IPS-18a (cell line): ENCODE data around the gene IRF4.

ENCODE experiments used
- H3K27ac ChIP-seq: one replicate; pipeline ENCODE4 v1.5.1; 2013; ENCODE audit warnings: low read length
- H3K27me3 ChIP-seq: one replicate; pipeline ENCODE4 v1.6.1; 2013; ENCODE audit warnings: mild to moderate bottlenecking, low read length; ENCODE audit not compliant: control insufficient read depth, insufficient read depth
- H3K36me3 ChIP-seq: one replicate; pipeline ENCODE4 v1.6.1; 2013; ENCODE audit warnings: low read depth, low read length; ENCODE audit not compliant: control insufficient read depth
- H3K4me1 ChIP-seq: one replicate; pipeline ENCODE4 v1.6.1; 2013; ENCODE audit warnings: low read depth, low read length; ENCODE audit not compliant: control insufficient read depth
- H3K4me3 ChIP-seq: one replicate; pipeline ENCODE4 v1.5.1; 2013; ENCODE audit warnings: low read length
- H3K9ac ChIP-seq: one replicate; pipeline ENCODE4 v1.6.1; 2013; ENCODE audit warnings: mild to moderate bottlenecking, low read length, moderate library complexity
- H3K9me3 ChIP-seq: one replicate; pipeline ENCODE4 v1.6.1; 2013; ENCODE audit warnings: low read depth, low read length; ENCODE audit not compliant: control insufficient read depth

The IRF4 gene

DNA sequence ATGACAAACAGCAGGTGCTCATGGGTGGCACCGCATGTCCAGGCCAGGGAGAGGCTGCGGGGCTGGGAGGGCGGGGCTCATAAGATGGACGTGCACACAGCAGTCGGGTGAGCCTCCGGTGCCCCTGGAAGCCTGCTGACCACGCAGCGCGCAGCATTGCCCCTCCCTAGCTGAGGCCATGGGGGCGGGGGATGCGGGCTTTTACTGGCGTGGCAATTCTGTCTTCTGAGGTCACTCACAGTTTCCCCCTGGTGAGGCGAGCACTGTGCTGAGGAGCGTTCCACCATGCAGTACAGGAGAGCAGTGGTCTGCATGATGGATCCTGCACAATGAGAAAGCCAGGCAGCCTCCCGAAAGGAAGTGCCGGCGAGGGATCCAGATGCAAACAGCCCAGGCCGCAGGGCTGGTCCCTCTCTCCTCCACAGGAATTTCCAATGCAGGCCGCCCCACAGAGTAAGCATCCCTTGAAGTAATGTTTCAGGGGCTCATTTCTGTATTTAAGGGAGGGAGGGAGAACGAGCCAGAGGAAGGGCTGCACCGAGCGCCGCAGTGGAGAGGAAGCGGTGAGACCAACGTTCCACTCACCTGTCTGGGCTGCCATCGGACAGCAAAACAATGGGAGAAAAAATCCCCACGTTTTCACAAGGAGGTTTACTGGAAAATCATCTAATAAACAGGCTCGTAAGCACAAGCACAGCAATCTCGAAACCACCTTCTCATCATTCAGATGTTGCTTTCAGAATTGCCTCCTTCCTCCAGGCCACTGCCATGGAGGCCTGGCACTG is 56.0 kb downstream of the IRF4 start:
- H3K9ac ChIP-seq = no peak overlapping the region
- H3K27ac ChIP-seq = no peak overlapping the region
- no peaks in the 10 kb centered on the region for H3K4me1 ChIP-seq
- H3K36me3 ChIP-seq = no peaks in the 10 kb centered on the region
- H3K27me3 ChIP-seq = no peaks in the 10 kb centered on the region
- H3K9me3 ChIP-seq = no peaks in the 10 kb centered on the region
- H3K4me3 ChIP-seq = no peak overlapping the region

DNA sequence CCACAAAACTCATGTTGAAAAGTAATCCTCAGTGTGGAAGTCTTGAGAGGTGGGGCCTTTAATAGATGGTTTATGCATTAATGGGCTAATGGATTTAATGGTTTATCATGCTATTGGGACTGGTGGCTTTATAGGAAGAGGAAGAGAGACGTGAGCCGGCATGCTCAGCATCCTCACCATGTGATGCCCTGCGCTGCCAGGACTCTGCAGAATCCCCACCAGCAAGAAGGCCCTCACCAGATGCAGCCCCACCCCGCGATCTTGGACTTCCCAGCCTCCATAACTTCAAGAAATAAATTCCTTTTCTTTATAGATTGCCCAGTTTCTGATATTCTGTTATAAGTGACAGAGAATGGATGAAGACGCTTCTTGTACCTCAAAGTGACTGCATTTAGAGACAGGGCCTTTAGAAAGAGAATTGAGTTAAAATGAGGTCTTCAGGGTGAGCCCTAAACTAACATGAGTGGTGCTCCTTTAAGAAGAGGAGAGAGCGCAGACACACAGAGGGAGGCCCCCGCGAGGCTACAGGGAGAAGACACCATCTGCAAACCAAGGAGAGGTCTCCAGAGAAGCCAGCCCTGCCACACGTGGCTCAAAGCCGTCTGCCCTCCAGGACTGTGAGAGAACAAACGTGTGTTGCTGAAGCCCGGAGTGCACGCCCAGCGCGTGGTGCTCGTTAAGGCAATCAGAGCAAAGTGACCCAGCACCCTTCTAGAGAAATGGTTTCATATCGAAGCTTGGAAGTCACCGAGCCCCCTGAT is 56.9 kb downstream of the IRF4 start:
- Histone ChIP-seq H3K36me3 (no peaks in the 10 kb centered on the region), H3K4me1 (no peaks in the 10 kb centered on the region), H3K4me3 (no peak overlapping the region), H3K9me3 (no peaks in the 10 kb centered on the region), H3K27me3 (no peaks in the 10 kb centered on the region), H3K9ac (no peak overlapping the region), H3K27ac (no peak overlapping the region)

DNA sequence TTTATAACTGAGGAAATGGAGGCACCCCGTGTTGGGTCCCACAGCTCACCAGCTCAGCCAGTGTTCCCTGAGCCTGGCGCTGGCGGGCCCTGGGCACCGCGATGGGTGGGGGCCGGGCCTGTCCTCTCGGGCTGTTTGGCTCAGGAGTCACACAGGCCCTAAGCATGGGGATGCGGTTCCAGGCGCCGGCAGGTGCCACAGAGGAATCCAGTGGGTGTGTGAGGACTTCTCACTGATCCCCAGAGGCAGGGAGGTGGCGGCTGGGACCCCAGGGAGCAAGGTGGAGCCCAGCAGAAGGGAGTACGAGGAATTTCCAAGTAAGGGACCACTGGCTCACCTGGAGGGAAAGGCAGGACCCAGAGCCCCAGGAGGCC is 57.5 kb downstream of the IRF4 start:
- no peak overlapping the region for H3K27ac ChIP-seq
- H3K9ac ChIP-seq = no peak overlapping the region
- H3K27me3 ChIP-seq = no peaks in the 10 kb centered on the region
- no peaks in the 10 kb centered on the region for H3K4me1 ChIP-seq
- no peaks in the 10 kb centered on the region for H3K9me3 ChIP-seq
- no peaks in the 10 kb centered on the region for H3K36me3 ChIP-seq
- H3K4me3 ChIP-seq = no peak overlapping the region

DNA sequence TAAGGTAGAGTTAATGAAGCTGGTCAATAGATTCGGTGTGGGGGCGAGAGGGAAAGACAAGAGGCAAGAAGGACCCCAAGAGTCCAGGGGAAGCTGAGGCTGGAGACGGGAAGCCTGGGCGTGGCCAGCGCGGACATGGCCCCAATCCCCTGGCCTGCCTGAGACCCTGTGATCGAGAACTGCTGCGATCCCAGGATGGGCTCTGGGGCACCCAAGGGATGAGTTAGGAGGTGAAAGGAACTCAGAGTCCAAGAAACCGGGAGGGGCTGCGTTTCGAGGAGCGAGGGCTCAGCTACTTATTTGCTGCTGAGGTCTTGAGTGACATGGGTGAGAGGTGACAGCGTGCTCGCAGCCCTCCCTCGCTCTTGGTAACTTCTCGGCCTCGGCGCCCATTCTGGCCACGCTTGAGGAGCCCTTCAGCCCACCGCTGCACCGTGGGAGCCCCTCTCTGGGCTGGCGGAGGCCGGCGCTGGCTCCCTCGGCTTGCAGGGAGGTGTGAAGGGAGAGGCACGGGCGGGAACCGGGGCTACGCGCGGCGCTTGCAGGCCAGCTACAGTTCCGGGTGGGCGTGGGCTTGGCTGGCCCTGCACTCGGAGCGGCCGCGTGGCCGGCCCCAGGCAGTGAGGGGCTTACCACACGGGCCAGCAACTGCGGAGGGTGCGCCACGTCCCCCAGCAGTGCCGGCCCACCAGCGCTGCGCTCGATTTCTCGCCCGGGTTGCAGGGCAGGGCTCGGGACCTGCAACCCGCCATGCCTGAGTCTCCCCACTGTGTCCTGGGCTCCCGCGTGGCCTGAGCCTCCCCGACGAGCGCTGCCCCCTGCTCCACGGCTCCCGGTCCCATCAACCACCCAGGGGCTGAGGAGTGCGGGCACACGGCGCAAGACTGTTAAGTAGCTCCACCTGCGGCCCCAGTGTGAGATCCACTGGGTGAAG is 58.2 kb downstream of the IRF4 start:
- Histone ChIP-seq H3K36me3 (no peaks in the 10 kb centered on the region), H3K9ac (no peak overlapping the region), H3K27ac (no peak overlapping the region), H3K4me1 (no peaks in the 10 kb centered on the region), H3K9me3 (no peaks in the 10 kb centered on the region), H3K27me3 (no peaks in the 10 kb centered on the region), H3K4me3 (no peak overlapping the region)

DNA sequence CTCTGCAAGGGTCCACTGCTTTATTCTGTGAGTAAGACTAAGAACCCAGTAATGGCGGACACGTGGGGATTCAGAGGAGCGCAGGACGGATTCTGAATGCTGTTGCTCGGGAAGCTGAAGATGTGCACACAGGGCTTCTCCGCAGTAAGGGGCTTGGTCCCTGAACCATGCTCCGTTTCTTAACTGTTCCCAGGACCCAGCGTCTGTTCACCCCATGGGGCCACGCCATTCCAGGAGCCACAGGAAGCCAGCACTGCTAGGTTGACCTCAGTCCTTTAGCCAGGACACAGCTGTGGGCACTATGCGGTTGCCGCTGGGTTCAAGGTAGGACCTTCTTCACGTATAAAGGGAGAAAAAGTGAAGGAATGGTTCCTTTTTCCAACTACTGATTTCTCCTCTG is 59.8 kb downstream of the IRF4 start:
- H3K4me3 ChIP-seq = no peak overlapping the region
- no peak overlapping the region for H3K27ac ChIP-seq
- peaks cover 4% of the 10 kb centered on the region for H3K4me1 ChIP-seq
- no peaks in the 10 kb centered on the region for H3K27me3 ChIP-seq
- H3K9ac ChIP-seq = no peak overlapping the region
- H3K36me3 ChIP-seq = no peaks in the 10 kb centered on the region
- H3K9me3 ChIP-seq = no peaks in the 10 kb centered on the region

DNA sequence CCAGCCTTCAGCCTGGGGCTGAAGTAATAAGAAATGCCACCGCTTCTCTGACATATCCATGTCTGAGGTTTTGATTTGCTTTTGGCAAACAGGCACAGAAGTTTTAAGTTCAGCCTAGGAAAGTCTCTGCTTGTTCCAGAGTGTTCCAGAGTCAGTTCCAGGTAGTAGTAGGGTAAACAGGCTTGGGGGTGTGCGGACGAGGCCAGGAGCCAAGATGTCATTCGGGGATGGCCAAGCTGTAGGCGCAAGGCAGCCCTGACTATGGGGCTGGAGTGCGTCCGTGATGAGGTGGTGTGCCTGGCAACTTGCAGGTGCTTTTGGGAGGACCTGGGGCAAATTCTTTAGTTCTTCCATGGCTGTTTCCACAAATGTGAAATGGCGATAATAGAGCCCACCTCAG is 60.3 kb downstream of the IRF4 start:
- H3K9me3 ChIP-seq = no peaks in the 10 kb centered on the region
- no peak overlapping the region for H3K27ac ChIP-seq
- H3K4me1 ChIP-seq = peaks cover 8% of the 10 kb centered on the region
- H3K4me3 ChIP-seq = no peak overlapping the region
- no peaks in the 10 kb centered on the region for H3K27me3 ChIP-seq
- no peaks in the 10 kb centered on the region for H3K36me3 ChIP-seq
- no peak overlapping the region for H3K9ac ChIP-seq

DNA sequence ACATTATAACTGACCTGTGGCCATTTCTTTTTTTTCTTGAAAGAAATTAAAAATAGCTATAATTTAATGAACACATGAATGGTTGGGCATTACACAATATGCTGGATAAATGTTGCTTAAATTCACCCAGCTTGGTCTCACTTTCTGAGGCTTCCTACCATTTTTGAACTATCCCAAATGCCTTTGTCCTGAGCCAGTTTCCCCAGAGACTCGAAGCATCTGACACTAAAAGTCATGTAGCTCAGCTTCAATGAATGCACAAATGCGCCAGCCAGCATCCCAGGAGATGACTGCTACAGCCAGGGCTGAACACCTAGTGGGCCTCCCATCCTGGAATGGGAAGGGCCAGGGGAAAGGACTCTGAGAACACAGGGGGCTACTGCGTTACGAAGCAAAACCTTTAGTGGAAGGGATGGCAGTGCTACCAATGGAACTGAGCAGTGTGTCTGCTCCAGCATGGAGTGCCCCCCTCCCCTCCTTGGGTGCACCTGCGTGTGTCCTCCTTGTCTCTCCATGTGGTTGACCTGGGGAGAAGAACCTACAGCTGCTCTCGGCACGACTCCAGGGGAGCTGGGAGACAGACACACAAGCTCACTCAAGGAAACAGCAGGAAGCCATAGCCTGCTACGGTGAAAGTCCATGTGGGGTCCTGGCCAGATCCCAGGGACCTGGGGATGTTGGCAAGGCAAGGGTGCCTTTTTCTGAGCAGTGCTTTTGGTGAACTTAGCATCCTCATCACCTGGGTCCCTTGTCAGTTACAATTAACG is 60.9 kb downstream of the IRF4 start:
- no peaks in the 10 kb centered on the region for H3K9me3 ChIP-seq
- no peaks in the 10 kb centered on the region for H3K27me3 ChIP-seq
- H3K4me3 ChIP-seq = no peak overlapping the region
- no peaks in the 10 kb centered on the region for H3K36me3 ChIP-seq
- no peak overlapping the region for H3K27ac ChIP-seq
- H3K4me1 ChIP-seq = peaks cover 10% of the 10 kb centered on the region
- no peak overlapping the region for H3K9ac ChIP-seq

DNA sequence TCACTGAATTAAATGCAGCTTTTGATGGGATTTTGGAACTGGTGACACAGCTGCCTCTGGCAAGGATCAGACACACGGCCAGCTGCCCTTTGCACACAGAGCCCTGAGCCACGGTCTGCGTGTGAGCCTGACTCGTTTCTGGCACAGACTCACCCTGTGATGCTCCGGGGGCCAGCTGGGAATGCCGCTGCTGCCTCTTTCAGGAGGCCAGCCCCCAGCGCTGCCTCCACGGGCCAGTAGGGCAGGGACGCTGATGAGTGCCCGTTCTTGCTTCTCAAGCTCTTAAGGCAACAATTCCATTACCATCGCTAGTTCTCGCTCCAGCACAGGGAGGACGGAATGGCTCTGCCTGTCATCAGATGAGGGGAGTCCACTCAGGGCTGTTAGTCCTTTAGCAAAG is 61.6 kb downstream of the IRF4 start:
- no peaks in the 10 kb centered on the region for H3K27me3 ChIP-seq
- no peak overlapping the region for H3K27ac ChIP-seq
- no peak overlapping the region for H3K9ac ChIP-seq
- no peaks in the 10 kb centered on the region for H3K36me3 ChIP-seq
- no peaks in the 10 kb centered on the region for H3K9me3 ChIP-seq
- H3K4me1 ChIP-seq = peaks cover 10% of the 10 kb centered on the region
- H3K4me3 ChIP-seq = no peak overlapping the region

DNA sequence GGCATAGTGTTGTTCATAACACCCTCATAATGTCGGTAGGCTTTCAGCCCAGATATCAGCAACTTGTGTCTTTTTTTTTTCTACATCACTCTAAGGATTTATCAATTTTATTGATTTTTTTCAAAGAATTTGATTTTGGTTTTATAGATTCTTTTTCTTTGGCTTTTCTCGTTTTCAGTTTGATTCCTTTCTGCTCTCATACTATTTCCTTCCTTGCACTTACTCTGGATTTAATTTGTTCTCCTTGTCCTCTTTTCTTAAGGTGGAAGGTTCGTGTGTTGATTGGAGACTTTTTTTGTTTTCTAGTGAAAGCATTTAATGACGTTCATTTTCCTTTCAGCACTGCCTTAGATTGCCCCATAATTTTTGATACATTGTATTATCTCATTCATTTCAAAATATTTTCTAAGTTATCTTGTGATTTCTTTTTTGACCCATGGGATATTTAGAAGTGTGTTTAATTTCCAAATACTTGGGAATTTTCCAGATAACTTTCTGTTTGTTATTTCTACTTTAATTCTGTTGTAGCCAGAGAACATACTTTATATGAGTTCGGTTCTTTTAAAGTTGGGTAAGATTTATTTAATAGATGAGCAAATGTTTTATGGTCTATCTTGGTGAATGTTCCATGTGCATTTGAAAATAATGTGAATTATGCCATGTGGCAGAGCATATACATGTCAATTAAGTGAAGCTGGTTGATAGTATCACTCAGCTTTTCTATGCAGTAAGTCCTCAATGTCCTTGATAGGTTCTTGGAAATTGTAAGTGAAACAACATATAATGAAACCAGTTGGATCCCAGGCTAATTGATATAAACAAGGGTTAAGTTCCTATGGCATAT is 62.8 kb downstream of the IRF4 start:
- Histone ChIP-seq H3K9ac (no peak overlapping the region), H3K9me3 (no peaks in the 10 kb centered on the region), H3K4me3 (no peak overlapping the region), H3K36me3 (no peaks in the 10 kb centered on the region), H3K27me3 (no peaks in the 10 kb centered on the region), H3K27ac (no peak overlapping the region), H3K4me1 (peaks cover 10% of the 10 kb centered on the region)

DNA sequence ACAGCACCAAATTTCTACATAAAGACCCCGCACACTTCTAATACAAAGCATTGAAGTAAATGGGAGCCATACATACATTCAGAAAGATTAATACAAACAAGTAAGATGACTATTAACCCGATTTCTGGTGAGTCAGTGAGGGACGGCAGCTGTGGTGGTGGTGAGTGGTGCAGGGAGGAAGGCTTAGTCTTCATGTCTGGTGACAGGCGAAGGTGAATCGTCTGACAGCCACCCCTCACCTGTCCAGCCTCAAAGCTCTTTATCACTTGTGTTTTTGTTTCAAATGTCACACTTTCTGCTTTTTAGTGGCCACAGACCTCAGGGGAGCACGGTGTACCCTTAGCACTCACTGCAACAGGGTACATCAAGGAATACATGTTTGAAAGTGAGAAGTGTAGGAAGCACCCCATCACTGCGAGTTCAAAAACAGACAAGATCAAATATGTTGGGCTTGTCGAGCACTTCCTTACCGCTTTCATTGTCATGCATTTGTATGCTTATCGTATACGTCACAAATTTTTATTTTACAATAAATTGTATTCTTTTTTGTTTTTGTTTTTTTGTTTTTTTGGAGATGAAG is 63.5 kb downstream of the IRF4 start:
- Histone ChIP-seq H3K9me3 (no peaks in the 10 kb centered on the region), H3K4me1 (peaks cover 10% of the 10 kb centered on the region), H3K36me3 (no peaks in the 10 kb centered on the region), H3K4me3 (no peak overlapping the region), H3K27me3 (no peaks in the 10 kb centered on the region), H3K27ac (no peak overlapping the region), H3K9ac (no peak overlapping the region)
